ENCODE results near the gene PTPRN2. TPM values are rescaled to one million over a fixed set of nuclear protein-coding genes. Genes with fewer than 3 reads are reported as not detected.

PTPRN2 gene
- total RNA-seq, 1 experiment from 2014 or later = 2.1 TPM

DNA sequence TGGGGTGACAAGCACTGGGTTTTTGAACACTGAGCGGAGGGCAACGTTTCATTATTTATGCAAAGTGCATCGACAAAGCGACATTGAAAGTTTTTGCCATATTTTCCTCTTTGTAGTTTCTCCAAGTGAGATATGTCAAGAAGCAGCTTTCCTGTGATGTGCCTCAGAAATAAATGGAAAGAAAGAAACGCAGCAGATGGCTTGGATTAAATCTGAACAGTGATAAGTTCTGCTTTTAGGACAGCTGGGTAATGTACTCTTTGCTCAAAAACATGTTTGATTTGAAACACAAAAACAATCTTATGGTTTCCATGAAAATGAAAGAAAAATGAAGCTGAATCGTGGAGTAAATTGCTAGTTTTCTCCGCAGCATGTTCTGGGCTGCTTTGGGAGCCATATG is 166.3 kb downstream of the PTPRN2 start:
- no peak overlapping the region for H2AFZ ChIP-seq (ENCODE audit: low read depth, low read length, poor library complexity, severe bottlenecking)
- no peaks in the 10 kb centered on the region for H3K9me2 ChIP-seq (ENCODE audit: insufficient read depth)
- RAD21 ChIA-PET (ENCODE audit: low non-redundant PET in 1 of 2, low total read pairs in 2 of 2, uncharacterized antibody in 2 of 2, unreplicated experiment in 2 of 2) = no interaction called here
- intact Hi-C loops (cut with micrococcal nuclease) = no loop called here
- CTCF ChIA-PET = no interaction called here
- H3K4me1 ChIP-seq (ENCODE audit: control insufficient read depth in 1 of 2, insufficient read depth in 2 of 2, low read length in 2 of 2) = no peaks in the 10 kb centered on the region
- H3K4me3 ChIP-seq (replicated peaks in 1 of 2; ENCODE audit: low read depth in 1 of 2, low read length in 2 of 2) = no peak overlapping the region
- no TSS peak for BruUV-seq (replicated peaks)
- H3K27ac ChIP-seq (ENCODE audit: low read depth, low read length) = no peak overlapping the region
- ATAC-seq (no peak), DNase-seq (ENCODE audit: low read depth, low spot score) (no peak)
- H3K79me2 ChIP-seq (ENCODE audit: insufficient read depth, low read length) = no peaks in the 10 kb centered on the region
- H3K9me3 ChIP-seq (ENCODE audit: control insufficient read depth in 1 of 2, insufficient read depth in 1 of 2, low read depth in 1 of 2, low read length in 2 of 2) = no peaks in the 10 kb centered on the region; a peak in 1 of 4 replicates
- H3K9ac ChIP-seq (ENCODE audit: low read length) = no peak overlapping the region
- H3K4me2 ChIP-seq (ENCODE audit: low read length) = no peak overlapping the region
- H3K27me3 ChIP-seq (ENCODE audit: insufficient read depth, low read length) = 0 out of 2 replicates have a peak, but pooled peaks cover 7% of the 10 kb centered on the region
- no peaks in the 10 kb centered on the region for H3K36me3 ChIP-seq (ENCODE audit: control insufficient read depth in 1 of 2, insufficient read depth in 2 of 2, low read length in 2 of 2)
- TF ChIP-seq JUND (IDR thresholded peaks at IDR 0.05) (no peak), EGR1 (IDR thresholded peaks at IDR 0.05; ENCODE audit: low read depth) (no peak), TCF7L2 (IDR thresholded peaks at IDR 0.05; ENCODE audit: borderline replicate concordance, extremely low read depth, insufficient read depth, insufficient read length) (no peak), CEBPB (IDR thresholded peaks at IDR 0.05; ENCODE audit: low read depth) (no peak), POLR2AphosphoS5 (IDR thresholded peaks at IDR 0.05; ENCODE audit: low read depth, low read length) (no peak), CBX3 (IDR thresholded peaks at IDR 0.05; ENCODE audit: low read depth) (no peak), EZH2phosphoT487 (IDR thresholded peaks at IDR 0.05; ENCODE audit: borderline replicate concordance) (no peak), RAD21 (IDR thresholded peaks at IDR 0.05; ENCODE audit: low read depth) (no peak), FOSL1 (IDR thresholded peaks at IDR 0.05; ENCODE audit: low read depth) (no peak), SRF (IDR thresholded peaks at IDR 0.05; ENCODE audit: low read depth) (no peak), ZNF274 (IDR thresholded peaks at IDR 0.05; ENCODE audit: low read depth, low read length) (no peak), YY1 (IDR thresholded peaks at IDR 0.05; ENCODE audit: extremely low read depth, insufficient replicate concordance, low read depth, low read length) (no peak), EZH2 (IDR thresholded peaks at IDR 0.05) (no peak)
- TF ChIP-seq, protein P1, sequence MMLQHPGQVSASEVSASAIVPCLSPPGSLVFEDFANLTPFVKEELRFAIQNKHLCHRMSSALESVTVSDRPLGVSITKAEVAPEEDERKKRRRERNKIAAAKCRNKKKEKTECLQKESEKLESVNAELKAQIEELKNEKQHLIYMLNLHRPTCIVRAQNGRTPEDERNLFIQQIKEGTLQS (IDR thresholded peaks at IDR 0.05) = no peak
- TF ChIP-seq, protein P2, sequence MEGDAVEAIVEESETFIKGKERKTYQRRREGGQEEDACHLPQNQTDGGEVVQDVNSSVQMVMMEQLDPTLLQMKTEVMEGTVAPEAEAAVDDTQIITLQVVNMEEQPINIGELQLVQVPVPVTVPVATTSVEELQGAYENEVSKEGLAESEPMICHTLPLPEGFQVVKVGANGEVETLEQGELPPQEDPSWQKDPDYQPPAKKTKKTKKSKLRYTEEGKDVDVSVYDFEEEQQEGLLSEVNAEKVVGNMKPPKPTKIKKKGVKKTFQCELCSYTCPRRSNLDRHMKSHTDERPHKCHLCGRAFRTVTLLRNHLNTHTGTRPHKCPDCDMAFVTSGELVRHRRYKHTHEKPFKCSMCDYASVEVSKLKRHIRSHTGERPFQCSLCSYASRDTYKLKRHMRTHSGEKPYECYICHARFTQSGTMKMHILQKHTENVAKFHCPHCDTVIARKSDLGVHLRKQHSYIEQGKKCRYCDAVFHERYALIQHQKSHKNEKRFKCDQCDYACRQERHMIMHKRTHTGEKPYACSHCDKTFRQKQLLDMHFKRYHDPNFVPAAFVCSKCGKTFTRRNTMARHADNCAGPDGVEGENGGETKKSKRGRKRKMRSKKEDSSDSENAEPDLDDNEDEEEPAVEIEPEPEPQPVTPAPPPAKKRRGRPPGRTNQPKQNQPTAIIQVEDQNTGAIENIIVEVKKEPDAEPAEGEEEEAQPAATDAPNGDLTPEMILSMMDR (IDR thresholded peaks at IDR 0.05 in 2 of 3, conservative IDR thresholded peaks at IDR 0.05 in 1 of 3; ENCODE audit: borderline replicate concordance in 1 of 3, insufficient read depth in 1 of 3, low read depth in 2 of 3, low read length in 2 of 3) = no peak
- H4K20me1 ChIP-seq (ENCODE audit: insufficient read depth) = no peaks in the 10 kb centered on the region
- POLR2A ChIA-PET = no interaction called here
